GM12864 (cell line): ENCODE data around the gene HHATL.

Experiments
- DNase-seq: peaks from one replicate; pipeline ENCODE4 v3.0.0-alpha.2; 2011; ENCODE audit warnings: low read depth
- H3K4me3 ChIP-seq: 2 replicates; pipeline ENCODE4 v1.5.1; 2011; ENCODE audit warnings: mild to moderate bottlenecking, low read depth, low read length, control low read depth
- TF ChIP-seq, protein P1 (sequence below): IDR thresholded peaks from 2 replicates; pipeline ENCODE4 v1.5.1; 2011; ENCODE audit warnings: low read depth, mild to moderate bottlenecking, moderate library complexity, low read length, control low read depth, inconsistent platforms; ENCODE audit errors: missing control alignments

HHATL gene

DNA sequence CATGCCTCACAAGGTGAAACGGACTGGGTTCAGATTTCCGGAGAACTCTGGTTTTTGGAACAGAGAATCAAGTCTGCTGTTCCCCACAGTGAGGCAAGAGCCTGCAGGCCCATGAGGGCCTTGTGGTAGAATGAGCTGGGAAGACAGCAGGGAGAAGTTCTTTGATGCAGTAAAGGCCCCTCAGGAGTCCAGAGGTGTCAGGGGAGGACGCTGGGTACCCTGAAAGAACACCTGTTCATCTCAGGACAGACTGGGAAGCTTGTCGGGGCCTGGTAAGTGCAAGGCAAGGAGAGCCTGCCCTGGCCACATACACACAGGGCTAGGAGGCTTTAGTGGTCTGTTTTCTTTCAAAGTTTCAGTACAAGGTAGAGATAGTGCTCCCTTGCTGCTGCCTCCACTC, 52.8 kb downstream of the HHATL start:
- no peak for DNase-seq
- TF ChIP-seq, protein P1, sequence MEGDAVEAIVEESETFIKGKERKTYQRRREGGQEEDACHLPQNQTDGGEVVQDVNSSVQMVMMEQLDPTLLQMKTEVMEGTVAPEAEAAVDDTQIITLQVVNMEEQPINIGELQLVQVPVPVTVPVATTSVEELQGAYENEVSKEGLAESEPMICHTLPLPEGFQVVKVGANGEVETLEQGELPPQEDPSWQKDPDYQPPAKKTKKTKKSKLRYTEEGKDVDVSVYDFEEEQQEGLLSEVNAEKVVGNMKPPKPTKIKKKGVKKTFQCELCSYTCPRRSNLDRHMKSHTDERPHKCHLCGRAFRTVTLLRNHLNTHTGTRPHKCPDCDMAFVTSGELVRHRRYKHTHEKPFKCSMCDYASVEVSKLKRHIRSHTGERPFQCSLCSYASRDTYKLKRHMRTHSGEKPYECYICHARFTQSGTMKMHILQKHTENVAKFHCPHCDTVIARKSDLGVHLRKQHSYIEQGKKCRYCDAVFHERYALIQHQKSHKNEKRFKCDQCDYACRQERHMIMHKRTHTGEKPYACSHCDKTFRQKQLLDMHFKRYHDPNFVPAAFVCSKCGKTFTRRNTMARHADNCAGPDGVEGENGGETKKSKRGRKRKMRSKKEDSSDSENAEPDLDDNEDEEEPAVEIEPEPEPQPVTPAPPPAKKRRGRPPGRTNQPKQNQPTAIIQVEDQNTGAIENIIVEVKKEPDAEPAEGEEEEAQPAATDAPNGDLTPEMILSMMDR: no peak
- H3K4me3 ChIP-seq: no peak overlapping the region

DNA sequence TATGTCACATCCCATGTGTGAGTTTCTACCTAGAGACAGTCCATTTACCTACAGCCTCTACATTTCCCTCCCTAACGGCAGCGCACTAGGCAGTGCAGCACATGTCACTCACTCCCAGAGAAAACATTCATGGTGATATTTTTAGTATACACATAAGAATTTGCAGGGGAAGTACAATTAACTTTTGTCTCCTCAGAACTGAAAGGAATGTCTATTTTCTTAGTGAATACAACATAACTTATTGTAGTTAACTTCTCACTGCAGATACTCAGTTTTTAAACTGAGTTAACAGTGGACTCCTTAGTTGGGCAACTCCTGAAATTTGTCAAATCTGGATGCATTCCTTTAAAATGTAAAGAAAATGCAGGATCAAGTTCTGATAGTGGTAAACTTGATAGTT, 53.6 kb downstream of the HHATL start:
- TF ChIP-seq, protein P1: no peak
- no peak for DNase-seq
- H3K4me3 ChIP-seq: no peak overlapping the region

DNA sequence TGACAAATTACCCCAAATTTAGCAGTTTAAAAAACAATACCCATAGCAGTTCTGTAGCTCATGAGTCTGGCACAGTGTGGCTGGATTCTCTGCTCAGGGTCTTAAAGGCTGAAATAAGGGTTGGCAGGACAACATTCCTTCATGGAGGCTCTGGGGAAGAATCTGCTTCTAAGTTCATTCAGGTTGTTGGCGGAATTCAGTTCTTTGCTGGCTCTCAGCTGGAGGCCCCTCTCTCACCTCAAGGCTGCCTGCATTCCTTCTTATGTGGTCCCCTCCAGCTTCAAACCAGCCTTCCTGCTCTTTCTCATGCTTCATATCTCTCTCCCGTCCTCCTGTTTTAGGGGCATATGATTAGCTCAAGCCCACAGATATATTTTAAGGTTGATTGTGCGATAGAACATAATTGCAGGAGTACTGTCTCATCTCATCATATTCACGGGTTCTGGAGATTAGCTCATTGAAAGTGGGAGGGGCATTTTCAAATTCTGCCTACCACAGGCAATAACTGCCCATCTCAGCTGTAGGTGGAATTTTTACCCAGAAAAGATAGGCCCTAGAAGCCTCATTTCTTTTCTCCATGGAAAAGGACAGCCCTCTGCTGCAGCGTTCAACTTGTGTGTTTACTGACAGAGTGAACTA, 54.7 kb downstream of the HHATL start:
- no peak overlapping the region for H3K4me3 ChIP-seq

More for the DNA sequence above, 54.7 kb downstream of the HHATL start:
- TF ChIP-seq, protein P1: no peak
- DNase-seq: no peak
